Transverse colon (tissue), 4 donors: Measurements from ENCODE around the gene CAMK2D.

ENCODE experiments used
- EP300 ChIP-seq: sonication (generic); formaldehyde crosslinking; IDR thresholded peaks from one replicate; pipeline ENCODE4 v1.6.1; 2017; ENCODE audit warnings: antibody characterized with exemption, low read depth
- POLR2A ChIP-seq: fragments of 450-650 bp; IDR thresholded peaks from one replicate; pipeline ENCODE4 v1.6.1; 2016; ENCODE audit warnings: antibody characterized with exemption, mild to moderate bottlenecking, moderate library complexity
- POLR2AphosphoS5 ChIP-seq, 3 donors: sonication (generic); formaldehyde crosslinking; IDR thresholded peaks; one replicate each; pipeline ENCODE4 v1.6.1; 2016; ENCODE audit warnings: antibody characterized with exemption in 3 of 3
- TF ChIP-seq, protein P1 (sequence below), 5 experiments: fragments of 200-600 bp in 3 of 5; fragments of 450-650 bp in 2 of 5; sonication (generic) in 3 of 5; IDR thresholded peaks; 1 replicate in 2 of 5; 2 replicates in 3 of 5; pipeline ENCODE4 v1.5.1; 2016 to 2017; ENCODE audit warnings: antibody characterized with exemption in 5 of 5, inconsistent platforms in 3 of 5, mild to moderate bottlenecking in 2 of 5, moderate library complexity in 1 of 5

- TF ChIP-seq EP300 (no peak), POLR2A (no peak), POLR2AphosphoS5 (IDR thresholded peaks at IDR 0.05) (no peak)
- TF ChIP-seq, protein P1, sequence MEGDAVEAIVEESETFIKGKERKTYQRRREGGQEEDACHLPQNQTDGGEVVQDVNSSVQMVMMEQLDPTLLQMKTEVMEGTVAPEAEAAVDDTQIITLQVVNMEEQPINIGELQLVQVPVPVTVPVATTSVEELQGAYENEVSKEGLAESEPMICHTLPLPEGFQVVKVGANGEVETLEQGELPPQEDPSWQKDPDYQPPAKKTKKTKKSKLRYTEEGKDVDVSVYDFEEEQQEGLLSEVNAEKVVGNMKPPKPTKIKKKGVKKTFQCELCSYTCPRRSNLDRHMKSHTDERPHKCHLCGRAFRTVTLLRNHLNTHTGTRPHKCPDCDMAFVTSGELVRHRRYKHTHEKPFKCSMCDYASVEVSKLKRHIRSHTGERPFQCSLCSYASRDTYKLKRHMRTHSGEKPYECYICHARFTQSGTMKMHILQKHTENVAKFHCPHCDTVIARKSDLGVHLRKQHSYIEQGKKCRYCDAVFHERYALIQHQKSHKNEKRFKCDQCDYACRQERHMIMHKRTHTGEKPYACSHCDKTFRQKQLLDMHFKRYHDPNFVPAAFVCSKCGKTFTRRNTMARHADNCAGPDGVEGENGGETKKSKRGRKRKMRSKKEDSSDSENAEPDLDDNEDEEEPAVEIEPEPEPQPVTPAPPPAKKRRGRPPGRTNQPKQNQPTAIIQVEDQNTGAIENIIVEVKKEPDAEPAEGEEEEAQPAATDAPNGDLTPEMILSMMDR (IDR thresholded peaks at IDR 0.05) = no peak
Observed at GRCh38 chr4:113433116-113433515, 328.4 kb downstream of the CAMK2D start.
